OCI-LY1 (cell line): Measurements from ENCODE around the gene INPP5A.

Experiments used
- H2AFZ ChIP-seq: fragments of 200-600 bp; sonication (generic), shearing (Covaris generic); 2 replicates; pipeline ENCODE4 v1.6.0; 2014; ENCODE audit warnings: antibody characterized with exemption, mild to moderate bottlenecking, low read length
- H3F3A ChIP-seq: fragments of 200-600 bp; sonication (generic), shearing (Covaris generic); 2 replicates; pipeline ENCODE4 v1.6.0; 2014; ENCODE audit warnings: mild to moderate bottlenecking, antibody characterized with exemption, low read length, moderate library complexity; ENCODE audit not compliant: insufficient read depth
- H3K27ac ChIP-seq: fragments of 200-600 bp; sonication (generic); 2 replicates; pipeline ENCODE4 v1.5.1; 2014; ENCODE audit warnings: low read length, mixed run types, mild to moderate bottlenecking, low read depth; ENCODE audit not compliant: poor library complexity, severe bottlenecking
- H3K27me3 ChIP-seq: fragments of 200-600 bp; sonication (generic); 2 replicates; pipeline ENCODE4 v1.6.0; 2014; ENCODE audit warnings: antibody characterized with exemption, mild to moderate bottlenecking, low read length, moderate library complexity; ENCODE audit not compliant: insufficient read depth
- H3K36me3 ChIP-seq: fragments of 200-600 bp; sonication (generic); 2 replicates; pipeline ENCODE4 v1.6.1; 2014; ENCODE audit warnings: mild to moderate bottlenecking, antibody characterized with exemption, low read length, moderate library complexity, mixed read lengths; ENCODE audit not compliant: insufficient read depth
- H3K4me1 ChIP-seq: fragments of 200-600 bp; sonication (generic); 2 replicates; pipeline ENCODE4 v1.5.1; 2014; ENCODE audit warnings: mild to moderate bottlenecking, low read length, moderate library complexity; ENCODE audit not compliant: insufficient read depth, severe bottlenecking
- H3K4me2 ChIP-seq: fragments of 200-600 bp; sonication (generic), shearing (Covaris generic); 2 replicates; pipeline ENCODE4 v1.6.1; 2014; ENCODE audit warnings: low read length
- H3K4me3 ChIP-seq: fragments of 200-600 bp; sonication (generic); 2 replicates; pipeline ENCODE4 v1.5.1; 2014; ENCODE audit warnings: low read length, low read depth, mild to moderate bottlenecking, mixed read lengths; ENCODE audit not compliant: poor library complexity, severe bottlenecking
- H3K79me2 ChIP-seq: fragments of 200-600 bp; shearing (Covaris generic); 2 replicates; pipeline ENCODE4 v1.6.1; 2016; ENCODE audit warnings: mixed run types, low read length, mixed read lengths; ENCODE audit not compliant: insufficient read depth
- H3K9ac ChIP-seq: fragments of 200-600 bp; sonication (generic), shearing (Covaris generic); 2 replicates; pipeline ENCODE4 v1.6.1; 2014; ENCODE audit warnings: mild to moderate bottlenecking, low read length, mixed read lengths
- H3K9me2 ChIP-seq: fragments of 200-600 bp; sonication (generic), shearing (Covaris generic); 2 replicates; pipeline ENCODE4 v1.6.1; 2014; ENCODE audit warnings: low read depth, mild to moderate bottlenecking, low read length, mixed read lengths
- H3K9me3 ChIP-seq: fragments of 200-600 bp; shearing (Covaris generic); 2 replicates; pipeline ENCODE4 v1.6.1; 2014; ENCODE audit warnings: low read length, mixed read lengths
- H4K20me1 ChIP-seq: fragments of 200-600 bp; sonication (generic), shearing (Covaris generic); 2 replicates; pipeline ENCODE4 v1.6.0; 2016; ENCODE audit warnings: mild to moderate bottlenecking, low read length; ENCODE audit not compliant: insufficient read depth
- CTCF ChIP-seq: fragments of 200-600 bp; sonication (generic), shearing (Covaris generic); IDR thresholded peaks from 2 replicates; pipeline ENCODE4 v1.5.1; 2017; ENCODE audit warnings: mild to moderate bottlenecking, antibody characterized with exemption, low read length, moderate library complexity, mixed read lengths
- EZH2 ChIP-seq: fragments of 200-600 bp; sonication (generic), shearing (Covaris generic); IDR thresholded peaks from 2 replicates; pipeline ENCODE4 v1.8.0; 2017; ENCODE audit warnings: borderline replicate concordance, mixed run types, mild to moderate bottlenecking, antibody characterized with exemption, low read length, moderate library complexity, mixed read lengths

Gene INPP5A

GRCh38 chr10:132593389-132593788 is 55.8 kb downstream of the INPP5A start:
- TF ChIP-seq CTCF: no peak
- TF ChIP-seq EZH2: no peak
- Histone ChIP-seq H3K9ac (no peak overlapping the region), H4K20me1 (no peaks in the 10 kb centered on the region), H3F3A (no peaks in the 10 kb centered on the region), H3K36me3 (no peaks in the 10 kb centered on the region), H3K27me3 (no peaks in the 10 kb centered on the region; the same call in 1 of the 2 replicates), H3K4me2 (no peak overlapping the region), H3K9me3 (no peaks in the 10 kb centered on the region), H3K4me3 (no peak overlapping the region), H2AFZ (no peak overlapping the region), H3K79me2 (no peaks in the 10 kb centered on the region), H3K9me2 (no peaks in the 10 kb centered on the region), H3K27ac (no peak overlapping the region), H3K4me1 (no peaks in the 10 kb centered on the region)

GRCh38 chr10:132593900-132594876 is 56.6 kb downstream of the INPP5A start:
- Histone ChIP-seq H3K4me1 (no peaks in the 10 kb centered on the region), H3K4me2 (no peak overlapping the region), H3K27me3 (no peaks in the 10 kb centered on the region; the same call in 1 of the 2 replicates), H3F3A (no peaks in the 10 kb centered on the region), H3K4me3 (no peak overlapping the region), H3K9ac (no peak overlapping the region), H2AFZ (no peak overlapping the region), H3K9me2 (no peaks in the 10 kb centered on the region), H3K27ac (no peak overlapping the region), H3K79me2 (no peaks in the 10 kb centered on the region), H3K36me3 (no peaks in the 10 kb centered on the region), H3K9me3 (no peaks in the 10 kb centered on the region), H4K20me1 (no peaks in the 10 kb centered on the region)
- TF ChIP-seq EZH2: no peak
- TF ChIP-seq CTCF: no peak

GRCh38 chr10:132595021-132595420 is 57.4 kb downstream of the INPP5A start:
- Histone ChIP-seq H3K4me2 (no peak overlapping the region), H3K9me2 (no peaks in the 10 kb centered on the region), H2AFZ (no peak overlapping the region), H3K9ac (no peak overlapping the region), H3K4me1 (no peaks in the 10 kb centered on the region), H3K27me3 (no peaks in the 10 kb centered on the region; the same call in 1 of the 2 replicates), H3K79me2 (no peaks in the 10 kb centered on the region), H3F3A (no peaks in the 10 kb centered on the region), H4K20me1 (no peaks in the 10 kb centered on the region), H3K4me3 (no peak overlapping the region), H3K27ac (no peak overlapping the region), H3K9me3 (no peaks in the 10 kb centered on the region), H3K36me3 (no peaks in the 10 kb centered on the region)
- TF ChIP-seq CTCF (no peak), EZH2 (no peak)
